ENCODE results near the gene DBNL.

DNA sequence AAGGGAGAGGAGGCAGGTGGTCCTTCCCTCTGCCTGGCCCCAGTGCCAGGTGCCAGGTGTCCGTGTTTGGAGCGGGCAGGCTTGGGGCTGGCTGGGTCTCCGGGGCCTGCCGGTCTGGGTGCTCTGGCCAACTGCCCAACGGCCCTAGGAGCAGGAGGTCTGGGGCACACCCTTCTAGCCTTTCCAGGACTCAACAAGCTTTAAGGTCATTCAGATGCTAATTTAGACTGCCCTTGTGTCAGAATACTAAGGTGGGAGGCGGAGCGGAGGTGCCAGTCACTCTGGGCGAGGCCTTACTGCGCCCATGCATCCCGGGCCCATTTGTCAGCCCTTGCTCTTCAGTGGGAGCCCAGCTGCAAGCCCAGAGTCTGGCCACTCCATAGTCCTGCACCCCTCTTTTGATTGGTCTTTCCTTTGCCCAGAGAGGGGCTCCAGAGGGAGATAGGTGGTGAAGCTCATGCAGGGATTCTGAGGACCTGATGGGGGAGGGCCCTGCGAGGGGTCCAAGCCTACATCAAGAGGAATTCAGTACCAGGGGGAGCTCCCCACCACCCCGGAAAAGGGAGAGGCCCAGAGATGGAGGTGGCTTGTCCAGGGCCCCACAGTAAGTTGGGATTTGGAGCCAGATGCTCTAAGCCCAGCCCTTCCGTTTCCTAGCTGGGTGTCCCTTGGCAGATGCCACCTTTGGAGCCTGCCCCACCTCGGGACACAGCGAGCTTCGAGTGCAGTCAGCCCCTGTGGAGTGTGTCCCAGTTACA is 19.6 kb downstream of the DBNL start:
- no peak for TF ChIP-seq GATA2 (IDR thresholded peaks at IDR 0.05; ENCODE audit: low read depth, low read length)
- TF ChIP-seq GATA3 (IDR thresholded peaks at IDR 0.05; ENCODE audit: low read depth, low read length): no peak

All from SH-SY5Y (cell line).